Lung (tissue), 12 donors: ENCODE results near the gene GMPR2. TPM values are rescaled to one million over a fixed set of nuclear protein-coding genes. Genes with fewer than 3 reads are reported as not detected.

Experiments
- ATAC-seq: fragments of 200-7000 bp; cut with Tn5 transposase; one replicate; pipeline ENCODE4 v1.9.1; 2020; ENCODE audit warnings: moderate number of reproducible peaks; ENCODE audit not compliant: insufficient read depth, low FRiP score
- DNase-seq, 3 donors: peaks; one replicate each; pipeline ENCODE4 v3.0.0-alpha.2; 2013 to 2017
- H3K27ac ChIP-seq, 2 donors: one replicate each; pipeline ENCODE4 v1.5.1; 2013; ENCODE audit warnings: mild to moderate bottlenecking in 2 of 2, moderate library complexity in 2 of 2, control low read depth in 1 of 2, inconsistent platforms in 1 of 2, low read depth in 1 of 2, low read length in 1 of 2
- H3K27me3 ChIP-seq, 3 donors: one replicate each; pipeline ENCODE4 v1.5.1; 2013; ENCODE audit warnings: low read length in 2 of 3; ENCODE audit not compliant: control insufficient read depth in 3 of 3, insufficient read depth in 3 of 3
- H3K36me3 ChIP-seq, 4 donors: one replicate each; pipeline ENCODE4 v1.5.1; 2013; ENCODE audit warnings: low read length in 4 of 4, mild to moderate bottlenecking in 1 of 4, moderate library complexity in 1 of 4; ENCODE audit not compliant: control insufficient read depth in 4 of 4, insufficient read depth in 4 of 4
- H3K4me1 ChIP-seq, 5 donors: one replicate each; pipeline ENCODE4 v1.5.1; 2013; ENCODE audit warnings: low read length in 5 of 5, mild to moderate bottlenecking in 2 of 5, moderate library complexity in 1 of 5; ENCODE audit not compliant: control insufficient read depth in 5 of 5, insufficient read depth in 5 of 5
- H3K4me3 ChIP-seq: one replicate; pipeline ENCODE4 v1.5.1; 2013; ENCODE audit warnings: mild to moderate bottlenecking, control low read depth, moderate library complexity
- H3K9ac ChIP-seq, 2 donors: one replicate each; pipeline ENCODE4 v1.5.1; 2013; ENCODE audit warnings: low read length in 2 of 2, control low read depth in 1 of 2; ENCODE audit not compliant: insufficient read depth in 1 of 2
- H3K9me3 ChIP-seq, 4 donors: one replicate each; pipeline ENCODE4 v1.5.1; 2013; ENCODE audit warnings: low read length in 3 of 4, mild to moderate bottlenecking in 1 of 4, moderate library complexity in 1 of 4; ENCODE audit not compliant: control insufficient read depth in 4 of 4, insufficient read depth in 3 of 4
- CTCF ChIP-seq: IDR thresholded peaks from 2 replicates; pipeline ENCODE4 v1.5.1; 2012; ENCODE audit warnings: mild to moderate bottlenecking; ENCODE audit errors: control extremely low read depth, extremely low read depth
- WGBS, 2 donors: extraction: QIAGEN DNeasy Blood & Tissue Kit; methylation state at CpG; one replicate each; pipeline ENCODE4 v1.1.7; 2013; 5-methylcytosine and 5-hydroxymethylcytosine counted together
- polyA plus RNA-seq, 2 donors: library from polyadenylated mRNA; stranded (reverse); fragments of 200-250 nt; gene quantifications; one replicate each; pipeline ENCODE4 v1.2.1, GENCODE V29; 2013
- total RNA-seq, 2 donors: library from RNA; depleted of rRNA in 1 of 2; stranded (reverse); fragments of >200 nt in 1 of 2; gene quantifications; one replicate each; pipeline ENCODE4 v1.2.1, GENCODE V29; 2014 to 2021
- donor health status: control.
- donor health status: control.
- donor health status: Bipolar disorder and iron deficiency.
- donor health status: healthy.
- donor health status: DM: yes; HTN: yes; CAD: no.

GMPR2 gene
- total and polyA plus RNA-seq, 4 donors, result 42.9 to 71.1 (median 63.1) TPM

DNA sequence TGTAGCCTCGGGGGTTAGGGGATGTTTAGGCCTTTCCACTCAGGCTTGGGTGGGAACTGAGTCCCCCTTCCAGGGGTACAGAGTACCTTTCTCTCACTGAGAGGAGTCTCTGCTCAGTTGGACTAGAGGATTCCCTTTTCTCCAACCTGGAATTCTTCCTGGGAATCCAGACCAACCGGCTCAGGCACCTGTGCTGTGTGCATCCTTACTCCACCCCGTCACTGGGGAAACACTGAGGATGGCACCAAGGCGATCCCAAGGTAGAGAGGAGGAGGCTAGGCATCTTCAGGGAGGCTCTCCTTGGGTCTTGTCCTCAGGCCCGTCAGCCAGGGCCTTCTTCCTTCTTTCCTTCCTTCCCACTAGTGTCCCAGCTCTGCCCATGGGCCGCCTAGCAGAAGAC lies 31.1 kb downstream of the GMPR2 start:
- no peak for TF ChIP-seq CTCF
- 75 to 88% methylated on average over 6 of the region's 6 CpGs for WGBS, 2 donors
- no peak for ATAC-seq
- no peak overlapping the region for H3K9ac ChIP-seq
- H3K27me3 ChIP-seq, result no peaks in the 10 kb centered on the region
- no peak for DNase-seq
- no peaks in the 10 kb centered on the region for H3K9me3 ChIP-seq
- H3K4me3 ChIP-seq, result no peak overlapping the region
- H3K27ac ChIP-seq, result no peak overlapping the region
- peaks cover 3 to 30% (median 7%) of the 10 kb centered on the region in 4 donors for H3K36me3 ChIP-seq
- peaks cover 0 to 9% (median 7%) of the 10 kb centered on the region in 5 donors for H3K4me1 ChIP-seq

- DNase-seq, result no peak
Measured at GRCh38 chr14:24264298-24264697, 31.6 kb downstream of the GMPR2 start.

GRCh38 chr14:24266344-24267244 lies 33.9 kb downstream of the GMPR2 start:
- WGBS, 2 donors, result 90 to 93% methylated on average over 18 of the region's 18 CpGs
- DNase-seq (no peak), ATAC-seq (no peak)
- Histone ChIP-seq H3K36me3 (peaks cover 3 to 35% (median 7%) of the 10 kb centered on the region in 4 donors), H3K9me3 (no peaks in the 10 kb centered on the region), H3K4me3 (no peak overlapping the region), H3K27ac (no peak overlapping the region), H3K4me1 (peaks cover 0 to 4% (median 0%) of the 10 kb centered on the region in 5 donors), H3K27me3 (no peaks in the 10 kb centered on the region), H3K9ac (no peak overlapping the region)
- TF ChIP-seq CTCF, result no peak

More at GRCh38 chr14:24264298-24264697, 31.6 kb downstream of the GMPR2 start:
- Histone ChIP-seq H3K27ac (no peak overlapping the region), H3K4me1 (peaks cover 0 to 5% (median 3%) of the 10 kb centered on the region in 5 donors), H3K4me3 (no peak overlapping the region), H3K9ac (no peak overlapping the region), H3K36me3 (peaks cover 3 to 34% (median 7%) of the 10 kb centered on the region in 4 donors), H3K9me3 (no peaks in the 10 kb centered on the region), H3K27me3 (no peaks in the 10 kb centered on the region)
- no peak for TF ChIP-seq CTCF
- peak; percentile 7 for ATAC-seq
- 84 to 85% methylated on average over 6 of the region's 6 CpGs for WGBS, 2 donors
